HepG2 (cell line): ENCODE measurements around the gene SSTR5. TPM values are rescaled to one million over a fixed set of nuclear protein-coding genes. Genes with fewer than 3 reads are reported as not detected.

Experiments used
- DRAP1 ChIP-seq: IDR thresholded peaks from 2 replicates; pipeline ENCODE4 v1.6.1; 2016; ENCODE audit warnings: missing genetic modification reagents, missing compliant biosample characterization
- FIP1L1 ChIP-seq: fragments of 200-400 bp; formaldehyde crosslinking; IDR thresholded peaks from 2 replicates; pipeline ENCODE4 v1.6.1; 2018; ENCODE audit warnings: low read depth, mild to moderate bottlenecking, low read length, moderate library complexity, borderline replicate concordance; ENCODE audit not compliant: insufficient read depth
- HNRNPL ChIP-seq: fragments of 200-400 bp; formaldehyde crosslinking; IDR thresholded peaks from 2 replicates; pipeline ENCODE4 v1.6.1; 2017; ENCODE audit warnings: mild to moderate bottlenecking, low read depth, low read length
- KDM4B ChIP-seq: sonication (generic); formaldehyde crosslinking; IDR thresholded peaks from 2 replicates; pipeline ENCODE4 v1.4.0; 2020; ENCODE audit warnings: missing genetic modification reagents
- MAFG ChIP-seq: sonication (generic); formaldehyde crosslinking; IDR thresholded peaks from 2 replicates; pipeline ENCODE4 v1.5.1; 2020; ENCODE audit warnings: mild to moderate bottlenecking, missing genetic modification reagents
- NR2F2 ChIP-seq: IDR thresholded peaks from 2 replicates; pipeline ENCODE4 v1.6.1; 2012; ENCODE audit warnings: low read depth, inconsistent platforms, borderline replicate concordance
- PATZ1 ChIP-seq: sonication (generic); formaldehyde crosslinking; IDR thresholded peaks from 2 replicates; pipeline ENCODE4 v1.4.0; 2020; ENCODE audit warnings: missing genetic modification reagents
- SIX4 ChIP-seq: sonication (generic); formaldehyde crosslinking; IDR thresholded peaks from 2 replicates; pipeline ENCODE4 v1.4.0; 2020; ENCODE audit warnings: missing genetic modification reagents
- ZBED4 ChIP-seq: sonication (generic); formaldehyde crosslinking; IDR thresholded peaks from 2 replicates; pipeline ENCODE4 v1.4.0; 2020; ENCODE audit warnings: missing genetic modification reagents, borderline replicate concordance
- ZNF10 ChIP-seq: sonication (generic); formaldehyde crosslinking; IDR thresholded peaks from 2 replicates; pipeline ENCODE4 v1.4.0; 2020; ENCODE audit warnings: mild to moderate bottlenecking, low read depth, missing genetic modification reagents, borderline replicate concordance
- ZNF260 ChIP-seq: sonication (generic); formaldehyde crosslinking; IDR thresholded peaks from 2 replicates; pipeline ENCODE4 v1.4.0; 2020; ENCODE audit warnings: missing genetic modification reagents, low read depth, mild to moderate bottlenecking, borderline replicate concordance
- ZNF501 ChIP-seq: sonication (generic); formaldehyde crosslinking; IDR thresholded peaks from 2 replicates; pipeline ENCODE4 v1.5.1; 2020; ENCODE audit warnings: mild to moderate bottlenecking, moderate library complexity, missing genetic modification reagents
- ZNF776 ChIP-seq: sonication (generic); formaldehyde crosslinking; IDR thresholded peaks from 2 replicates; pipeline ENCODE4 v1.4.0; 2020; ENCODE audit warnings: mild to moderate bottlenecking, missing genetic modification reagents
- ZSCAN9 ChIP-seq: IDR thresholded peaks from 2 replicates; pipeline ENCODE4 v1.6.1; 2016; ENCODE audit warnings: borderline replicate concordance
- polyA plus RNA-seq, 8 experiments: library from polyadenylated mRNA; depleted of rRNA in 3 of 8; stranded (reverse) in 7 of 8; unstranded in 1 of 8; fragments of >200 nt; fragmentation: Illumina TruSeq in 4 of 8; extraction: Trizol in 4 of 8; gene quantifications; 2 replicates each; pipeline versions ENCODE4 v1.2.1 to v1.2.3, GENCODE V29; 2011 to 2016; ENCODE audit warnings: low read depth in 4 of 8, missing spikeins in 1 of 8, mixed read lengths in 1 of 8; ENCODE audit not compliant: insufficient read depth in 1 of 8
- total RNA-seq, 5 experiments: library from RNA; depleted of rRNA; stranded (reverse); fragments of >200 nt; fragmentation: Illumina TruSeq; extraction: Trizol; gene quantifications; 2 replicates each; pipeline ENCODE4 v1.2.3, GENCODE V29; 2016; ENCODE audit warnings: low read depth in 1 of 5

SSTR5 gene
- total and polyA plus RNA-seq, 2 of the 13 experiments (the other 11 are each of a cell fraction or from before 2014, with no cell fraction given): 0.20 to 0.49 TPM

- TF ChIP-seq DRAP1 (CRISPR knock-in tag) (no peak), HNRNPL (0 out of 2 replicates have a peak, but pooled peaks have one; percentile 59), ZBED4 (CRISPR knock-in tag) (no peak), ZNF260 (CRISPR knock-in tag) (no peak), FIP1L1 (no peak), ZSCAN9 (CRISPR knock-in tag) (no peak), ZNF776 (CRISPR knock-in tag) (no peak), MAFG (no peak), PATZ1 (CRISPR knock-in tag) (peak; percentile 40; the same call in 1 of the 2 replicates), SIX4 (no peak), NR2F2 (no peak), ZNF10 (CRISPR knock-in tag) (no peak), KDM4B (no peak), ZNF501 (CRISPR knock-in tag) (no peak; the same call in 1 of the 2 replicates)
Observed at GRCh38 chr16:1080801-1081733, 8.5 kb downstream of the SSTR5 start (continued).
